Measurements from ENCODE around the gene SYT9. TPM values are rescaled to one million over a fixed set of nuclear protein-coding genes. Genes with fewer than 3 reads are reported as not detected.

SYT9 gene
- polyA plus RNA-seq, 3 donors: not detected

DNA sequence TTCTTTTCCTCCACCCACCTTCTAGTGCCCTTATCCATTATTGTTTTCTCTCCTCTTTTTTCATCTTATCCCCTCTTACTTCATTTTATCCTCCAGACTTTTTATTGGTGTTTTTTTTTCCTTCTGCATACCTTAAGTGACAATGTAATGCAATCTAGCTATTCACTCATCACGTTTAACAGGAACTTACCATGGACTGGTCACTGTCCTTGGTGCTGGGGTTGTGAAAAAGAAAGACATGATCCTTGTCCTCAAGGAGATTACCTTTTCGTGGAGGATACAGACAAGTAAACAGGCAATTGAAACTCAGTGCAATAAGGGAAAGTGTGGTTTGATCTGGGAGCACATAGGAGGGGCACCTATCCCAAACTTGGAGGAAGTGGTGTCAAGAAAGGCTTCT lies 20.7 kb downstream of the SYT9 start:
- Mint-ChIP-seq H3K27me3 (ENCODE audit: low read depth in 3 of 3) (peaks cover 0 to 6% (median 2%) of the 10 kb centered on the region in 3 donors), H3K4me3 (no peak overlapping the region), H3K9me3 (no peaks in the 10 kb centered on the region), H3K36me3 (no peaks in the 10 kb centered on the region), H3K27ac (no peak overlapping the region), H3K4me1 (no peaks in the 10 kb centered on the region)
- Histone ChIP-seq H2AFZ (ENCODE audit: insufficient read depth, low read depth, low read length, poor library complexity, severe bottlenecking) (no peak overlapping the region), H3K4me2 (replicated peaks; ENCODE audit: extremely low read depth, low read length, poor library complexity, severe bottlenecking) (no peak overlapping the region), H3K4me3 (replicated peaks in 1 of 3; ENCODE audit: low read depth in 2 of 3, low read length in 3 of 3) (no peak overlapping the region), H4K20me1 (ENCODE audit: insufficient read depth, low read length) (no peaks in the 10 kb centered on the region), H3K27ac (ENCODE audit: low read depth in 1 of 2, low read length in 2 of 2) (no peak overlapping the region), H3K9ac (ENCODE audit: insufficient read depth, low read length, poor library complexity, severe bottlenecking) (no peak overlapping the region), H3K4me1 (ENCODE audit: control insufficient read depth in 1 of 2, insufficient read depth in 2 of 2, low read length in 2 of 2) (no peaks in the 10 kb centered on the region), H3K9me3 (replicated peaks in 1 of 2; ENCODE audit: control insufficient read depth in 1 of 2, insufficient read depth in 1 of 2, low read length in 2 of 2) (no peaks in the 10 kb centered on the region), H3K36me3 (replicated peaks in 1 of 2; ENCODE audit: control insufficient read depth in 1 of 2, insufficient read depth in 2 of 2, low read length in 2 of 2) (no peaks in the 10 kb centered on the region), H3K27me3 (ENCODE audit: control insufficient read depth in 2 of 2, insufficient read depth in 2 of 2, low read length in 2 of 2) (no peaks in the 10 kb centered on the region), H3K79me2 (ENCODE audit: insufficient read depth, low read length) (no peaks in the 10 kb centered on the region)
- 67% methylated on average over 1 of the region's 2 CpGs for WGBS (ENCODE audit: insufficient coverage)
- TF ChIP-seq, protein P1, sequence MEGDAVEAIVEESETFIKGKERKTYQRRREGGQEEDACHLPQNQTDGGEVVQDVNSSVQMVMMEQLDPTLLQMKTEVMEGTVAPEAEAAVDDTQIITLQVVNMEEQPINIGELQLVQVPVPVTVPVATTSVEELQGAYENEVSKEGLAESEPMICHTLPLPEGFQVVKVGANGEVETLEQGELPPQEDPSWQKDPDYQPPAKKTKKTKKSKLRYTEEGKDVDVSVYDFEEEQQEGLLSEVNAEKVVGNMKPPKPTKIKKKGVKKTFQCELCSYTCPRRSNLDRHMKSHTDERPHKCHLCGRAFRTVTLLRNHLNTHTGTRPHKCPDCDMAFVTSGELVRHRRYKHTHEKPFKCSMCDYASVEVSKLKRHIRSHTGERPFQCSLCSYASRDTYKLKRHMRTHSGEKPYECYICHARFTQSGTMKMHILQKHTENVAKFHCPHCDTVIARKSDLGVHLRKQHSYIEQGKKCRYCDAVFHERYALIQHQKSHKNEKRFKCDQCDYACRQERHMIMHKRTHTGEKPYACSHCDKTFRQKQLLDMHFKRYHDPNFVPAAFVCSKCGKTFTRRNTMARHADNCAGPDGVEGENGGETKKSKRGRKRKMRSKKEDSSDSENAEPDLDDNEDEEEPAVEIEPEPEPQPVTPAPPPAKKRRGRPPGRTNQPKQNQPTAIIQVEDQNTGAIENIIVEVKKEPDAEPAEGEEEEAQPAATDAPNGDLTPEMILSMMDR (IDR thresholded peaks at IDR 0.05): no peak
- no peak for DNase-seq
- intact Hi-C loops (cut with micrococcal nuclease): no loop called here

DNA sequence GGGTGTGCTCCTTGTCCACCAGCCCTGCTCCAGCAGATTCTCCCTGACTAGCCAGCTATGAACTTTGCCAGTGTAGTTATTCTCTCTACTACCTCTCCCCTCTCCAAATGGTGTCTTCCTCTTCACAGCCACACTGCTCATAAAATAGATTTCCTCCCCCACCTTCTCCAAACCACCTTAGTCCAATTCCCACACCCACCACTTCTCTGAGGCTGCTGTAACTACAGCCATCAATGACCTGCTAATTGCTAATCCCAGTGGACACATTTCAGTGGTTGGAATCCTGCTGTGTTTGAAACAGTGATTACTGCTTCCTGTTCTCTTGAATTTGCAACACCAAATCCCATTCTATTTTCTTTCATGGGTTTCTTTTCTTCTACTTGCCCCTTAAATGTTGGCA lies 23.4 kb downstream of the SYT9 start:
- H3K4me2 ChIP-seq (replicated peaks; ENCODE audit: extremely low read depth, low read length, poor library complexity, severe bottlenecking): no peak overlapping the region
- no peak overlapping the region for H3K27ac ChIP-seq (ENCODE audit: low read depth in 1 of 2, low read length in 2 of 2)
- H3K9me3 Mint-ChIP-seq: no peaks in the 10 kb centered on the region
- TF ChIP-seq, protein P1 (IDR thresholded peaks at IDR 0.05): no peak
- H3K9me3 ChIP-seq (replicated peaks in 1 of 2; ENCODE audit: control insufficient read depth in 1 of 2, insufficient read depth in 1 of 2, low read length in 2 of 2): no peaks in the 10 kb centered on the region
- H3K4me1 Mint-ChIP-seq: no peaks in the 10 kb centered on the region
- H4K20me1 ChIP-seq (ENCODE audit: insufficient read depth, low read length): no peaks in the 10 kb centered on the region
- H2AFZ ChIP-seq (ENCODE audit: insufficient read depth, low read depth, low read length, poor library complexity, severe bottlenecking): no peak overlapping the region
- peak overlapping the region in 1 of 7 donors; percentile 50 for H3K27ac Mint-ChIP-seq
- no peak overlapping the region for H3K9ac ChIP-seq (ENCODE audit: insufficient read depth, low read length, poor library complexity, severe bottlenecking)
- H3K36me3 Mint-ChIP-seq: no peaks in the 10 kb centered on the region
- no peak for DNase-seq
- no peaks in the 10 kb centered on the region for H3K79me2 ChIP-seq (ENCODE audit: insufficient read depth, low read length)
- intact Hi-C loops (cut with micrococcal nuclease): no loop called here
- peaks cover 0 to 6% (median 4%) of the 10 kb centered on the region in 3 donors for H3K27me3 Mint-ChIP-seq (ENCODE audit: low read depth in 3 of 3)
- no peak overlapping the region for H3K4me3 ChIP-seq (replicated peaks in 1 of 3; ENCODE audit: low read depth in 2 of 3, low read length in 3 of 3)
- H3K27me3 ChIP-seq (ENCODE audit: control insufficient read depth in 2 of 2, insufficient read depth in 2 of 2, low read length in 2 of 2): no peaks in the 10 kb centered on the region
- H3K36me3 ChIP-seq (replicated peaks in 1 of 2; ENCODE audit: control insufficient read depth in 1 of 2, insufficient read depth in 2 of 2, low read length in 2 of 2): no peaks in the 10 kb centered on the region
- no peaks in the 10 kb centered on the region for H3K4me1 ChIP-seq (ENCODE audit: control insufficient read depth in 1 of 2, insufficient read depth in 2 of 2, low read length in 2 of 2)
- no peak overlapping the region for H3K4me3 Mint-ChIP-seq
